Measurements from ENCODE around the gene HOXA7.
A peak's percentile ranks its signal among the peaks of the same experiment; 100 is the strongest.

DNA sequence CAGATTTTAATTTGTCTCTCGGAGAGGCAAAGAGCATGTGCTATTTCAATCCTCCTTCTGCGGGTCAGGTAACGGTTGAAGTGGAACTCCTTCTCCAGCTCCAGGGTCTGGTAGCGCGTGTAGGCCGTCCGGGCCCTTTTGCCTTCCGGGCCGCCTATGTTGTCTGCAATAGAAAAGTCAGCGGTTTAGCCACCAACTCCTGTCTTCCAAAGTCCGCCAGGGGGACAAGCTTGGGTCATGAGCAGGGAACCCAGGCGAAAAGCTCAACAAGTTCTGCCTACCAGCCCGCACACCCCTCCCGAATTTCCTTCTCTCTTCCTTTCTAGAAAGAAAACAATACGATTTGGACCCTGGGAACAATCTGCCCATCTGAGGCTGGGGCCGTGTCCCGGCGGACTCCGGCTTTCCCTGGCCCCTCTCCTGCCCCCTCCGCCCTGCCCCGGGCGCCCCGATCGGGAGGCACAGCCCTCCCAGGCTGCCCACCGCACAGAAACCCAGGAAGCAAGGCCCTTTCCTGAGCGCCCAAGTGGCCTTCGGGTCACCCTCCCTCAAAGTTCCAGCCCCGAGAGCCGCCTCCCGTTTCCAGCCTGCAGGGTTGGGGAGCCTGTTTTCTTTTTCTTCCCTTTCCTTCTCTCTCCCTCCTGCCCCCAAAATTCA, 14.4 kb downstream of the HOXA7 start:
- TF ChIP-seq, protein P1, sequence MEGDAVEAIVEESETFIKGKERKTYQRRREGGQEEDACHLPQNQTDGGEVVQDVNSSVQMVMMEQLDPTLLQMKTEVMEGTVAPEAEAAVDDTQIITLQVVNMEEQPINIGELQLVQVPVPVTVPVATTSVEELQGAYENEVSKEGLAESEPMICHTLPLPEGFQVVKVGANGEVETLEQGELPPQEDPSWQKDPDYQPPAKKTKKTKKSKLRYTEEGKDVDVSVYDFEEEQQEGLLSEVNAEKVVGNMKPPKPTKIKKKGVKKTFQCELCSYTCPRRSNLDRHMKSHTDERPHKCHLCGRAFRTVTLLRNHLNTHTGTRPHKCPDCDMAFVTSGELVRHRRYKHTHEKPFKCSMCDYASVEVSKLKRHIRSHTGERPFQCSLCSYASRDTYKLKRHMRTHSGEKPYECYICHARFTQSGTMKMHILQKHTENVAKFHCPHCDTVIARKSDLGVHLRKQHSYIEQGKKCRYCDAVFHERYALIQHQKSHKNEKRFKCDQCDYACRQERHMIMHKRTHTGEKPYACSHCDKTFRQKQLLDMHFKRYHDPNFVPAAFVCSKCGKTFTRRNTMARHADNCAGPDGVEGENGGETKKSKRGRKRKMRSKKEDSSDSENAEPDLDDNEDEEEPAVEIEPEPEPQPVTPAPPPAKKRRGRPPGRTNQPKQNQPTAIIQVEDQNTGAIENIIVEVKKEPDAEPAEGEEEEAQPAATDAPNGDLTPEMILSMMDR (IDR thresholded peaks at IDR 0.05) = peak; percentile 33
- TF ChIP-seq EZH2 (IDR thresholded peaks at IDR 0.05) (no peak), EZH2phosphoT487 (IDR thresholded peaks at IDR 0.05) (no peak)

Measured in neural progenitor cell (in vitro differentiated cells).